Peyer's patch (tissue), 4 donors: Measurements from ENCODE around the gene INPP5B. TPM values are rescaled to one million over a fixed set of nuclear protein-coding genes. Genes with fewer than 3 reads are reported as not detected.

Experiments
- DNase-seq, 3 donors: peaks; one replicate each; pipeline ENCODE4 v3.0.0-alpha.2; 2017 to 2019
- H3K27ac ChIP-seq, 4 donors: fragments of 200-600 bp; sonication (generic); one replicate each; pipeline ENCODE4 v1.5.1; 2016 to 2019
- H3K27me3 ChIP-seq, 2 donors: fragments of 200-600 bp; sonication (generic); one replicate each; pipeline ENCODE4 v1.5.1; 2019
- H3K36me3 ChIP-seq, 3 donors: fragments of 200-600 bp; sonication (generic); one replicate each; pipeline ENCODE4 v1.5.1; 2016 to 2019
- H3K4me1 ChIP-seq, 4 donors: fragments of 200-600 bp; sonication (generic); one replicate each; pipeline ENCODE4 v1.5.1; 2016 to 2019
- H3K4me3 ChIP-seq, 4 donors: fragments of 200-600 bp; sonication (generic); 1 replicate in 3 of 4; 2 replicates in 1 of 4; pipeline ENCODE4 v1.5.1; 2016 to 2019; ENCODE audit warnings: mild to moderate bottlenecking in 1 of 4
- H3K9me3 ChIP-seq, 4 donors: fragments of 200-600 bp; sonication (generic); one replicate each; pipeline ENCODE4 v1.5.1; 2016 to 2019; ENCODE audit warnings: mild to moderate bottlenecking in 1 of 4
- CTCF ChIP-seq, 6 experiments: fragments of 450-650 bp in 4 of 6; fragments of 200-600 bp in 2 of 6; sonication (generic) in 1 of 6; IDR thresholded peaks; one replicate each; pipeline ENCODE4 v1.5.1; 2017 to 2019; ENCODE audit warnings: antibody characterized with exemption in 6 of 6, mild to moderate bottlenecking in 3 of 6, moderate library complexity in 1 of 6
- POLR2A ChIP-seq, 2 donors: fragments of 450-650 bp; IDR thresholded peaks; one replicate each; pipeline ENCODE4 v1.5.1; 2017; ENCODE audit warnings: antibody characterized with exemption in 2 of 2, mild to moderate bottlenecking in 2 of 2, moderate library complexity in 2 of 2
- total RNA-seq, 4 donors: library from RNA; depleted of rRNA; stranded (reverse); fragments of >200 nt; gene quantifications; one replicate each; pipeline ENCODE4 v1.1.0, GENCODE V29; 2016

INPP5B gene
- total RNA-seq, 4 donors from 2014 or later, result 24.7 to 56.9 (median 35.3) TPM

- Histone ChIP-seq H3K4me3 (no peak overlapping the region), H3K9me3 (no peaks in the 10 kb centered on the region), H3K27me3 (no peaks in the 10 kb centered on the region), H3K36me3 (peaks cover 0 to 88% (median 0%) of the 10 kb centered on the region in 3 donors), H3K4me1 (no peaks in the 10 kb centered on the region), H3K27ac (no peak overlapping the region)
- TF ChIP-seq POLR2A (IDR thresholded peaks at IDR 0.05) (no peak), CTCF (IDR thresholded peaks at IDR 0.05) (no peak)
- no peak for DNase-seq
Measured at GRCh38 chr1:37875833-37876232, 71.0 kb downstream of the INPP5B start.

- Histone ChIP-seq H3K36me3 (peaks cover 0 to 86% (median 0%) of the 10 kb centered on the region in 3 donors), H3K4me3 (no peak overlapping the region), H3K27me3 (no peaks in the 10 kb centered on the region), H3K4me1 (no peaks in the 10 kb centered on the region), H3K9me3 (no peaks in the 10 kb centered on the region), H3K27ac (no peak overlapping the region)
- no peak for DNase-seq
- TF ChIP-seq POLR2A (IDR thresholded peaks at IDR 0.05) (no peak), CTCF (IDR thresholded peaks at IDR 0.05) (no peak)
Measured at GRCh38 chr1:37872692-37873091, 74.2 kb downstream of the INPP5B start.

- H3K36me3 ChIP-seq, result peaks cover 0 to 89% (median 0%) of the 10 kb centered on the region in 3 donors
- no peak overlapping the region for H3K4me3 ChIP-seq
- no peaks in the 10 kb centered on the region for H3K4me1 ChIP-seq
- H3K27me3 ChIP-seq, result no peaks in the 10 kb centered on the region
- DNase-seq, result no peak
- no peaks in the 10 kb centered on the region for H3K9me3 ChIP-seq
- H3K27ac ChIP-seq, result no peak overlapping the region
- TF ChIP-seq POLR2A (IDR thresholded peaks at IDR 0.05) (no peak), CTCF (IDR thresholded peaks at IDR 0.05) (no peak)
Measured at GRCh38 chr1:37868466-37868865, 78.4 kb downstream of the INPP5B start.

- no peaks in the 10 kb centered on the region for H3K9me3 ChIP-seq
- H3K4me3 ChIP-seq, result no peak overlapping the region
- H3K27me3 ChIP-seq, result no peaks in the 10 kb centered on the region
- no peak overlapping the region for H3K27ac ChIP-seq
- peaks cover 0 to 85% (median 0%) of the 10 kb centered on the region in 3 donors for H3K36me3 ChIP-seq
- TF ChIP-seq POLR2A (IDR thresholded peaks at IDR 0.05), result no peak
- no peak for TF ChIP-seq CTCF (IDR thresholded peaks at IDR 0.05)
- H3K4me1 ChIP-seq, result no peaks in the 10 kb centered on the region
- no peak for DNase-seq
Measured at GRCh38 chr1:37867784-37868183, 79.1 kb downstream of the INPP5B start.

- TF ChIP-seq CTCF (IDR thresholded peaks at IDR 0.05), result no peak
- no peak for TF ChIP-seq POLR2A (IDR thresholded peaks at IDR 0.05)
- Histone ChIP-seq H3K9me3 (no peaks in the 10 kb centered on the region), H3K27me3 (no peaks in the 10 kb centered on the region), H3K27ac (no peak overlapping the region), H3K4me3 (no peak overlapping the region), H3K36me3 (peaks cover 0 to 80% (median 0%) of the 10 kb centered on the region in 3 donors), H3K4me1 (no peaks in the 10 kb centered on the region)
- no peak for DNase-seq
Measured at GRCh38 chr1:37866491-37866890, 80.4 kb downstream of the INPP5B start.
